HUES64 (cell line): Measurements from ENCODE around the gene MPG.

Experiments used
- H3K27ac ChIP-seq: 2 replicates; pipeline ENCODE4 v1.7.0; 2013; ENCODE audit warnings: low read depth, low read length, inconsistent platforms
- H3K27me3 ChIP-seq: 2 replicates; pipeline ENCODE4 v1.6.1; 2013; ENCODE audit warnings: mild to moderate bottlenecking, low read length; ENCODE audit not compliant: insufficient read depth
- H3K36me3 ChIP-seq: 2 replicates; pipeline ENCODE4 v1.6.1; 2013; ENCODE audit warnings: mild to moderate bottlenecking, low read length; ENCODE audit not compliant: insufficient read depth
- H3K4me1 ChIP-seq: 2 replicates; pipeline ENCODE4 v1.6.1; 2013; ENCODE audit warnings: mild to moderate bottlenecking, low read length, moderate library complexity; ENCODE audit not compliant: insufficient read depth
- H3K4me3 ChIP-seq: 2 replicates; pipeline ENCODE4 v1.5.1; 2013; ENCODE audit warnings: mild to moderate bottlenecking, low read length, moderate library complexity
- H3K9ac ChIP-seq: 2 replicates; pipeline ENCODE4 v1.6.1; 2013; ENCODE audit warnings: mild to moderate bottlenecking, low read depth, low read length
- H3K9me3 ChIP-seq: 2 replicates; pipeline ENCODE4 v1.6.1; 2013; ENCODE audit warnings: low read depth, low read length; ENCODE audit not compliant: insufficient read depth
- WGBS: fragments of 150-250, 120-280 bp; methylation state at CpG from one replicate; pipeline ENCODE4 v1.1.7; 2013; ENCODE audit warnings: missing lambda C conversion rate; 5-methylcytosine and 5-hydroxymethylcytosine counted together

Gene MPG

DNA sequence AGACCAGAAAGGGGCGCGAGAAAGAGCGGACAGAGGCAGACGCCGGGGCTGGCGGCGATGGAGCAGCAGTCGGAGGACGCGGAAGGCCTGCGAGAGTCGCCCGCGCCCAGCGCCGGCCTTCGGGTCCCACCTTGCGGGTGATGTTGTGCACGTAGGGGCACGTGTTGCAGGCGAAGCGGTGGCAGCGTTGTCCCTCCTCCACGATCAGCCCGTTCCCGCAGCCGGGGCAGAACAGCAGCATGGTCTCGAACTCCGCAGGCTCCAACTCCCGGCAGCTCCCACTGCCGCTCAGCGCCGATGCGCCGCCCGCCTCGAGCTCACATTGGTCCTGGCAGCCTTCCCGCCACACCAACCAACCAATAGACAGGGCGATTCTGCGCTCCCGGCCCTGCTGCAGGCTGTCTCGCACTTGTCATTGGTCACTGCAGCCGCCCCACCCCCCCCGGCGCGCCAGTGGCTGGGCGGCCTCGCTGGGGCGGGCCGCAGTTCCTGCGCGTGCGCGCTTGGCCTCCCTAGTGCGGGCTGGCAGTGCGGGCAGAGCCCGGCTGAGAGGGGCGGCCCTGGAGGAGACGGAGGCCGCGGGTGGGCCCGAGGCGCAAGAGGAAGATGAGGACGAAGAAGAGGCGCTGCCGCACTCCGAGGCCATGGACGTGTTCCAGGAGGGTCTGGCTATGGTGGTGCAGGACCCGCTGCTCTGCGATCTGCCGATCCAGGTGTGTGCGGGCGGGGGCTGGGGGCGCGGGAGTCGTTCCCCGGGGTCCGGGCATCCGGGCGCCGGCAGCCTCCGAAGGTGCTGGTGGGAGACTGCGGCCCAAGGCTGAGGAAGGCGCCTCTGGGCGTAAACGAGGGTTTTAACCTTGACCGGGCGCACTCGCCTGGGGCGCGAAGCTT lies 24.4 kb upstream of the MPG start, which contains the start of the genes POLR3K and SNRNP25:
Gene POLR3K, minus strand, starts transcription at position 263 of the 891 bp plus-strand sequence. Its CDS starts 22 bp downstream, at position 241.
Gene SNRNP25, plus strand, starts transcription at position 483 of the 891 bp plus-strand sequence. Its CDS starts 189 bp downstream, at position 672.
- peak within 1 kb of the TSS; percentile 74 for H3K27ac ChIP-seq
- H3K9me3 ChIP-seq: no peaks in the 10 kb centered on the region
- no peaks in the 10 kb centered on the region for H3K4me1 ChIP-seq
- H3K9ac ChIP-seq: peak within 1 kb of the TSS; percentile 92
- H3K4me3 ChIP-seq: peak within 1 kb of the TSS; percentile 92
- no peaks in the 10 kb centered on the region for H3K27me3 ChIP-seq
- H3K36me3 ChIP-seq: peaks cover 58% of the 10 kb centered on the region
- 54% methylated on average over 91 of the region's 91 CpGs for WGBS

DNA sequence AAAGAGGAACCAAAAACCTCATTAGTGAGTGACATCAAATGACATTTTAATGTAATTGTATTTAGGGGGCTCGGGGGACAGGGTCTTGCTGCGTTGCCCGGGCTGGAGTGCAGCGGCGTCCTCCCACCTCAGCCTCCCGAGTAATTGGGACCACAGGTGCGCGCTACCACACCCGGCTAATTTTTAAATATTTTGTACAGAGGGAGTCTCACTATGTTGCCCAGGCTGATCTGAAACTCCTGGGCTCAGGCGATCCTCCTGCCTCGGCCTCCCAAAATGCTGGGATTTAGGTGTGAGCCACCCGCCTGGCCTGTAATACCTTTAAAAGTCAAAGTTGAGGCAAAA lies 23.8 kb upstream of the MPG start:
- Histone ChIP-seq H3K4me1 (no peaks in the 10 kb centered on the region), H3K9me3 (no peaks in the 10 kb centered on the region), H3K27ac (no peak overlapping the region; the same call in 1 of the 2 replicates), H3K27me3 (no peaks in the 10 kb centered on the region), H3K36me3 (peaks cover 61% of the 10 kb centered on the region), H3K9ac (peak overlapping the region; percentile 85), H3K4me3 (peak overlapping the region; percentile 92)
- WGBS: 88% methylated on average over 12 of the region's 12 CpGs

DNA sequence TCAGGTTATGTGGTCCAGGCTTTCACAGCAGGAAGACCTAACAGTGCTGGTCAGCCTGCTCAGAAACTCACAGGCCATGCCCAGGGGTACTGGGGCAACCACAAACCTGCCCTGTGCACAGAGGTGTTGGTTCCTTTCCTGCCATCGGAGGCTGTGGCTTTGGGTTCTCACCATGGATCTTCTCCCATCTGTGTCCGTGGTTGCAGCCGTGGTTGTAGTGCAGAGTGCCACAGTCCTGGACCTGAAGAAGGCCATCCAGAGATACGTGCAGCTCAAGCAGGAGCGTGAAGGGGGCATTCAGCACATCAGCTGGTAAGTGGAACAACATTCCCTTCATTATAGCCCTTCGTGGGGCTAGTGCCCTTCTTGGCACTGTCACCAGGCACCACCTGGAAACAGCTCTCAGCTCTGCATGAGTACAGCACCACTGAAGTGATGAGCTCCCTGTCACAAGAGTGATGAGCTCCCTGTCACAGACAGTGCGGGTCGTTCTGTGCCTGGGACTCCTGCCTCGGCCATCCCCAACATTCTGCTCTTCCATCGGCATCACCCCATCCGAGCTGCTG lies 22.4 kb upstream of the MPG start:
- WGBS: 95% methylated on average over 11 of the region's 11 CpGs

DNA sequence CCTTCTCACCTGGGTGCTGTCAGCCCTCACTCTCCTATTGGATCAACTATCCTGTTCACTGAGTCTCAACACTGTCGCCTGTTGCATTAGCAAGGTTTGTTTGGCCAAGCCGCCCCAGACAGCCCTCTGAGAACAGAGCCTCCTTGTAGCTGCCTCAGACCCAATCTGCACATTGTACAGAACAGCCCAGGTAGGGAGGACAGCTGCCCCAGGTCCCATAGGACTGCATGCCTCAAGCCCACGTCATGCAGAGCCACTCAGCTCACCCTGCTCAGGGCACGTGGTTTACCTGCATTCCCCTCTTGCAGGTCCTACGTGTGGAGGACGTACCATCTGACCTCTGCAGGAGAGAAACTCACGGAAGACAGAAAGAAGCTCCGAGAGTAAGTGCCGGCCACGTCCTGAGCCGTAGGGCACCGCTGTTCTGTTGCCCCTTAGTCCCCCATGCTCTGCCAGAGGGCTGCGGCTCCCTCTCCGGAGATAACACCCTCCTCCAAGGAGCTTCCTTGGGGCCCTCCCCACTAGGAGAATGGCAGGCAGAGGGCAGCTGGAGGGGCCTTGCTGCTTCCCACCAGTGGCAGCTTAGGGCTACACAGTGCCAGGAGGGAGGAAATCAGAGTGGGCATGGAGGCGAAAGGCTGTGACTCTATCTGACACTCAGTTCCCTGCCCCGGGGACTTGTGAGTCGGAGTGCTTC lies 21.6 kb upstream of the MPG start:
- H3K4me1 ChIP-seq: no peaks in the 10 kb centered on the region
- H3K4me3 ChIP-seq: no peak overlapping the region
- WGBS: 96% methylated on average over 17 of the region's 17 CpGs
- peaks cover 64% of the 10 kb centered on the region for H3K36me3 ChIP-seq
- H3K27ac ChIP-seq: no peak overlapping the region
- no peaks in the 10 kb centered on the region for H3K27me3 ChIP-seq
- no peak overlapping the region for H3K9ac ChIP-seq
- no peaks in the 10 kb centered on the region for H3K9me3 ChIP-seq

More for the DNA sequence above, 22.4 kb upstream of the MPG start:
- Histone ChIP-seq H3K4me3 (no peak overlapping the region), H3K9me3 (no peaks in the 10 kb centered on the region), H3K27me3 (no peaks in the 10 kb centered on the region), H3K36me3 (peaks cover 65% of the 10 kb centered on the region), H3K27ac (no peak overlapping the region), H3K4me1 (no peaks in the 10 kb centered on the region), H3K9ac (no peak overlapping the region)

DNA sequence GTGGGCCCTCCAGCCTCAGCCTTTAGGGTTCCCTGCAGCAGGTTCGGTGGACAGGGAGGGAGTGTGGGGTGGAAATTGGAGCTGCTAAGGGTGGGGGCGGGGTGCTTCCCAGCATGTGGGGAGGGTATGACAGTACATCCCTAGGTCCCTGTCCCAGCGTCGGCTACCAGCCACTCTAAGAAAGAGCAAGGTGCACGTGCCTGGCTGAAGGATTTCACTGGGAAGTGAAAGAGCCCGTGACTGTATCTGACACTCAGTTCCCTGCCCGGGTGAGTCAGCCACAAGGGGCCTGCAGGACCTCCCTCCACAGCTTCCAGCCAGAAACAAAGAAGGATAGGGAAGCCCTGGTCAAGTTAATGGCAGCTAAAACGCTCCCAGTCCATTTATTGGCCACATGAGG lies 20.3 kb upstream of the MPG start:
- H3K27ac ChIP-seq: no peak overlapping the region
- no peaks in the 10 kb centered on the region for H3K27me3 ChIP-seq
- no peak overlapping the region for H3K4me3 ChIP-seq
- H3K36me3 ChIP-seq: peaks cover 69% of the 10 kb centered on the region
- H3K4me1 ChIP-seq: no peaks in the 10 kb centered on the region
- no peaks in the 10 kb centered on the region for H3K9me3 ChIP-seq
- no peak overlapping the region for H3K9ac ChIP-seq
- WGBS: 91% methylated on average over 8 of the region's 8 CpGs

DNA sequence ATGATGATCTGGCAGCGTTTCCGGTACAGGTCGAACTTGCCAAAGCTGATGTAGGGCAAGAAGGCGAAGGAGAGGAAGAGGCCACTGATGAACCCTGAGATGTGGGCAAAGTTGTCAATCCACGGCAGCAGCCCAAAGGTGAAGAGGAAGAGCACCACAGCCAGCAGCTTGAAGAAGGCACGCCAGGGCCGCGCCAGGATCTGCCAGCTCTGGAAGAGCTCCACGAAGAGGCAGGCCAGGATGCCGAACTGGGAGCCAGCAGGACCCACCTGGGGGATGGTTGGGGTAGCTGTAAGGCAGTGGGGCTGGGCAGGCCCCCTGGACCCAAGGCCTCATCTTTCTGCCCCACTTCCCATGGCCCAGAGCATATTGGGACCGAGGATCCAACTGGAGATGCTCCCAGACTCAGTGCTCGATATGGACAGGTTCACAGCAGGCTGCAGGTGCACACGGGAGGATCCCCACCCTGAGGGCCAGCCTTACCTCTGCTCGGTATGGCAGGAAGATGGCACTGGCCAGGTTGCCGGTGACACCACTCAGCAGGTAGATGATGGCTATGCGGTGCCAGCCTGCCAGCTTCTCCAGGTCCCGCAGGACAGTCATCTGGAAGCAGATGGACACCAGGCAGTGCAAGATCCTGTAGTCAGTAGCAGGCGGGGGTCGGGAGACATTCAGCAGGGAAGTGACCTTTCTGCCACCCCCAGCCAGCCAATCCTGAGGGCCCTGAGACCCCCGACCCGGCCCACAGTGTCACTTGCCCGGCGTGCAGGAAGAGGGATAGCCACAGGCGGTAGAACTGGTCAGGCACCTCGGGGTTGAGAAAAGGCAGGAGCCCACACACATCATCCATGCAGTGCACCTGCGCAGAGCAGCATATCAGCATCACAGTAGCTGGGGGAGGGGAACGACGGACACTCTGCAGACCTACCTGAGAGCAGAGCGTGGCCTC lies 19.3 kb upstream of the MPG start:
- Histone ChIP-seq H3K36me3 (peaks cover 78% of the 10 kb centered on the region), H3K27ac (no peak overlapping the region), H3K9me3 (no peaks in the 10 kb centered on the region)

DNA sequence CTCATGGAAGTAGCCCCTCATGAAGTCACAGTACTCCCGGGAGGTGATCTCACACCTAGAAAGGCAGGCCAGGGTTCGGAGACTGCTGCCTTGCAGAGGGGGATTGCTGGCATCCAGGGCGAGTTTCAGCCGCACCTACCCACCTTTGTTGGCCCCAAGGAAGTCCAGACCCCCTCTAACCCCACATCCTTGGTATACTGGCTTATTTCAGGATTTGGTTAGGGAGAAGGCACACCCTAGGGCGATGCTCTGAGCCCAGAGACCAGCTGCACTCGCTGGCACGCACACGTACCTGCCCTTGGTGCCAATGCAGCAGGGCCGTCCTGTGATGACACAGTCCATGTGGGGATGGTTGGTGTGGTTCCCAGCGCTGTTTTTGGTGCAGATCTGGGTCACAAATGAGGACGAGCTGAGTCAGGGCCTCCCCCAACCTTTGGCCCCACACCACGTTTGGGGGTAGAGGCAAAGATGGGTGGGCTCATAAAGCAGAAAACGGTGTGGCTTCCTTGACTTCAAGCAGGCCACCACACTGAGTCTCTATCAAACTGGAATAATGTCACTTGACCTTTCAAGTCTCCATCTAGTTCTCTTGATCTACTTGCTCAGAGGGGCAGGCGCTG lies 18.5 kb upstream of the MPG start:
- Histone ChIP-seq H3K4me1 (no peaks in the 10 kb centered on the region), H3K4me3 (no peak overlapping the region), H3K27ac (no peak overlapping the region), H3K9me3 (no peaks in the 10 kb centered on the region), H3K36me3 (peaks cover 86% of the 10 kb centered on the region), H3K27me3 (no peaks in the 10 kb centered on the region), H3K9ac (no peak overlapping the region)
- 94% methylated on average over 14 of the region's 14 CpGs for WGBS

More for the DNA sequence above, 19.3 kb upstream of the MPG start:
- Histone ChIP-seq H3K27me3 (no peaks in the 10 kb centered on the region), H3K4me3 (no peak overlapping the region), H3K9ac (no peak overlapping the region), H3K4me1 (no peaks in the 10 kb centered on the region)
- WGBS: 95% methylated on average over 29 of the region's 29 CpGs

DNA sequence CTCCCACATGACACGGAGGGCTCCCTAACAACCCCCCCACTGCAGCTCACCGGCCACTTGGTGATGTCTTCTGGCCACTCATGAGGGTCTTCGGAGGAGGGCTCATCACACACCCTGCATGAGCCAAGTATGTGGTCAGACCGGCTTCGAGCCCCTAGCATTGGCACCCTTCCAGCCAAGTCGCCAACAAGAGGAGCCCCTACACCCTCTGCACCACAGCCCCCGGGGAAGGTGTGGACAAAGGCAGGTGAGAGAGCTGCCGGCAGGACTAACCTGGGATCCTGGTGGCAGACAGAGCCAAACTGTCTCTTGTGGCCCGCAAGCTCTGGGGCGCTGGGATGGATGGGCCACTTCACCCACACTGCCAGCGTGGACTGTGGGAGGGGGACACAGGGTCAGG lies 17.9 kb upstream of the MPG start:
- Histone ChIP-seq H3K9me3 (no peaks in the 10 kb centered on the region), H3K4me1 (no peaks in the 10 kb centered on the region), H3K9ac (no peak overlapping the region), H3K36me3 (peaks cover 87% of the 10 kb centered on the region), H3K27ac (no peak overlapping the region), H3K4me3 (no peak overlapping the region), H3K27me3 (no peaks in the 10 kb centered on the region)
- 95% methylated on average over 11 of the region's 11 CpGs for WGBS

DNA sequence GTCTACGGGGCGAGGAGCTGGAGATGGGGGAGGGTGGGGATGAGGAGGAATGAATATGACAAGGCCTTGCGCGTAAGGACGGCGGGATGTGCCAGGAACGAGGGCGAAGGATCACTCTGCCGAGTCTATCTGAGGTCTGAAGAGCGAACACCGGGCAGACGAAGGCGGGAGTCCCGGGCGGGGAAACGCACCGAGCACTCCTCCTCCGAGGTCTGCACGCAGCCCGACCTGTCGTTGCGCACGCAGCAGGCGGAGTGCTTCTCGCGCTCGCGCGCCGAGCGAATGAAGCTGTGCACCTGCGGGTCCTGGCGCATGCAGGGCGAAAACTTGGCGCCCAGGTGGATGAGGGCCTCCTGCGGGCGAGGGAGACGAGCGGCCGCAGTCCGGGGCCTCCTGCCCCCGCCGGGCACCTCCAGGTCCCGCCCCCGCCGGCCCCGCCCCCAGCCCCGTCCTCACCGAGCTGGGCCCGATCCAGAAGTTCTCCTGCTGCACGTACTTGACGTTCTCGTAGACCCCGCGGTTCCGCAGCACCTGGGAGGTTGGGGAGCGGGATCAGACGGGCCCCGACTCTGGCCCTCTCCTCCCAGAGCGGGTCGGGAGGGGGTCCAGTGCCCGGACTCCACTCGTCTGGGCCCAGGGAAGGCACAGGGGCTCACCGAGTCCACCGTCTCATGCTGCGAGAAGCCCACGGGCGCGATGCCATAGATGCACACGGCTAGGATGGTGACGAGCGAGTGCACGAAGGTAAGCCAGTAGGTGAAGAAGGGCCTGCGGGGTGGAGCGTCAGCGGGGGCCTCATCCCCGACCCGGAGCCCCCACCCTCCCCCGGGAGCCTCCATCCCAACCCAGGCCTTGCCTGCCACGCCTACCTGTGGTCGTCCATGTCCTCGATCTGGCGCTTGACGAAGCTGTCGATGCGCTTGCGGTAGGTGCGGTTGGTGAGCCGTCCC lies 16.8 kb upstream of the MPG start:
- no peak overlapping the region for H3K27ac ChIP-seq
- no peaks in the 10 kb centered on the region for H3K27me3 ChIP-seq
- no peak overlapping the region for H3K4me3 ChIP-seq
- no peaks in the 10 kb centered on the region for H3K9me3 ChIP-seq
- peaks cover 77% of the 10 kb centered on the region for H3K36me3 ChIP-seq
- WGBS: 95% methylated on average over 89 of the region's 89 CpGs
- H3K4me1 ChIP-seq: no peaks in the 10 kb centered on the region
- no peak overlapping the region for H3K9ac ChIP-seq
